Measurements from ENCODE around the gene RBBP8.
A peak's percentile ranks its signal among the peaks of the same experiment; 100 is the strongest.
"Not testable (repeated sequence)": the region's sequence is repeated elsewhere in the genome, so short reads cannot be mapped to it uniquely, and the experiment has no call there.

Gene RBBP8

GRCh38 chr18:22946217-22946616 lies 13.1 kb downstream of the RBBP8 start:
- DNase-seq, result no peak

- no peak for DNase-seq
These were observed 13.7 kb downstream of the RBBP8 start for GRCh38 chr18:22946846-22947245.

- DNase-seq, result no peak
These were observed 18.7 kb downstream of the RBBP8 start for GRCh38 chr18:22951823-22952222.

GRCh38 chr18:22952525-22952924 lies 19.4 kb downstream of the RBBP8 start:
- DNase-seq, result no peak

GRCh38 chr18:22953982-22954381 lies 20.9 kb downstream of the RBBP8 start:
- DNase-seq, result not testable (repeated sequence)

- DNase-seq, result no peak
These were observed 23.1 kb downstream of the RBBP8 start for GRCh38 chr18:22956226-22956625.

- DNase-seq, result peak in 1 of 2 experiments; percentile 41
These were observed 28.0 kb downstream of the RBBP8 start for GRCh38 chr18:22961156-22961555.

- no peak for DNase-seq
These were observed 28.9 kb downstream of the RBBP8 start for GRCh38 chr18:22962004-22962403.

GRCh38 chr18:22964116-22964515 lies 31.0 kb downstream of the RBBP8 start:
- no peak for DNase-seq

- DNase-seq, result no peak
These were observed 31.6 kb downstream of the RBBP8 start for GRCh38 chr18:22964722-22965121.

GRCh38 chr18:22971038-22971437 lies 37.9 kb downstream of the RBBP8 start:
- no peak for DNase-seq

GRCh38 chr18:22974001-22974400 lies 40.9 kb downstream of the RBBP8 start:
- DNase-seq, result no peak

GRCh38 chr18:22974707-22975106 lies 41.6 kb downstream of the RBBP8 start:
- no peak for DNase-seq

GRCh38 chr18:22975508-22975907 lies 42.4 kb downstream of the RBBP8 start:
- DNase-seq, result no peak

- no peak for DNase-seq
These were observed 44.9 kb downstream of the RBBP8 start for GRCh38 chr18:22977847-22978701.

- no peak for DNase-seq
These were observed 47.3 kb downstream of the RBBP8 start for GRCh38 chr18:22980394-22980793.

GRCh38 chr18:22981274-22982133 lies 48.4 kb downstream of the RBBP8 start:
- no peak for DNase-seq

GRCh38 chr18:22983175-22983574 lies 50.0 kb downstream of the RBBP8 start:
- no peak for DNase-seq

GRCh38 chr18:22985250-22985649 lies 52.1 kb downstream of the RBBP8 start:
- DNase-seq, result no peak

GRCh38 chr18:22987547-22988189 lies 54.5 kb downstream of the RBBP8 start:
- no peak for DNase-seq

GRCh38 chr18:22988208-22988607 lies 55.1 kb downstream of the RBBP8 start:
- DNase-seq, result no peak

GRCh38 chr18:22998344-22998743 lies 65.2 kb downstream of the RBBP8 start:
- no peak for DNase-seq

- DNase-seq, result no peak
These were observed 66.1 kb downstream of the RBBP8 start for GRCh38 chr18:22999212-22999611.

All from NCI-H1930 (cell line).